HG03457 (cell line): ENCODE results near the gene PDHB.

Source experiments
- ATAC-seq: cut with Tn5 transposase; IDR thresholded peaks from one replicate; pipeline ENCODE4 v1.9.1; 2021; ENCODE audit warnings: moderate number of reproducible peaks; ENCODE audit not compliant: unreplicated experiment

PDHB gene

DNA sequence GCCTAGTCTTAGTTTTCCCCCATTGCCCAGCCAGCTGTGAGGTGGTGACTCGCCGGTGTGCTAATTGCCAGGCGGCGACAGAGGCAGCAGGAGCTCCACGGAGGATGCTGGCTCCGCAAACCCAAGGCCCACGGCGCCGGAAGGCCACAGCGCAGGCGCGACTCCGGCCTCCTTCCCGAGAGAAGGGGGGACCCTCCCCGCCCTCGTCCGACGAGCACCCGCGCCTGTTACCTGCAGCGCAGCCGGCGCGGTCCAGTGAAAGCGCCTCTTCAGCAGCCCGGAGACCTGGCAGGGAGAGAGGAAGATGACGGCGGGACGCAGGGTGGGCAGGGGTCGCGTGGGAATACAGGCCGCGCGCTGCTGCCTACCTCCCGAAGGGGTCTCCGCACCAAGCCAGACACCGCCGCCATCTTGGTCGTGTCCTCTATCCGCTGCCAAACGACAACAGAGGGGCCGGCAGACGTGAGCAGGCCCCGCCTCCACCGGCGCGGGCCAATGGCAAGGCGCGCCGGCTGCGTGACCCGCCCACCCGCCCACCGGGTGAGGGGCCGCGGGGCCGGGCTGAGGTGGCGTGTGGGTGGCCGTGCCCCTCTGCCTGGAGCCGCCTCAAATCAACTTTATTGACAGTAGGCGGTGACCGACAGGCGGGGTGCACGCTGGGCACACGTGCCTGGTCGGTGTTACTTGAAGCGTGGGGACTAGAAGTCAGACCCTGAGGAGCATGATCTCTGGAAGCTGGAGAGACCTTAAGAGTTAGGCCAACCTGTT is at the start of gene PDHB:
Gene PDHB, minus strand, starts transcription at position 433 of the 768 bp plus-strand sequence. Its CDS starts 23 bp downstream, at position 410.
- peak; percentile 90 for ATAC-seq

DNA sequence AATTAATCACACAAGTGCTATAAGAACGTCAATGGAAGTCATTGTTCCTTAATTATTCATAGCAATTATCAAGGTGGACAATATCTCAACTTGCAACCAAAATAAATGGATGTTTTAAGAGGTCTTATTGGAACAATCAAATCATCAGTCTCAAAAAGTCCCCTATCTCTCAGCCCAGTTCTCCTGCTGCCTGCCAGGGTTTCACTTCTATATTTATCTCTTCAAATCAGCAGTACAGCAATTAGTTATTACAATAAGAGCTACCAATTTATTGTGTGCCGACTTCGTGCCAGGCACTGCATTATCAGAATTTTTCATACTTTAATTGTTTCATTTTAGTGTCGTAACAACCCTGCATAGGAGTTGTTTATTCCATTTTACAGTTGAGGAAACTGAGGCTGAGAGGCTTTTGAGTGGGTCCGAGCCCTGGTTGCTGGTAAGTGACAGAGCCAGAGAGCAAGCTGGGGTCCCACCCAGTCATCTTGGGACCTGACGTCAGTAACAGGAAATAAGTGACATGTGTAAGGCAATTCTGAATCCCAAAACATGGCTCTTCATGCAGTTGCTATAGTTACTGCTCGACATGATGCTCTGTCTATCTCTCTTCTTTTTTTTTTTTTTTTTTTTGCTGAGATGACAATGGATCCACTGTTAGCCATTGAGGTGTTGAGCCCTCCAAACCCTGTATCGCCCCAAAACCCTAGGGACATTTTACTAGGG is 49.4 kb upstream of the PDHB start:
- ATAC-seq, result no peak

DNA sequence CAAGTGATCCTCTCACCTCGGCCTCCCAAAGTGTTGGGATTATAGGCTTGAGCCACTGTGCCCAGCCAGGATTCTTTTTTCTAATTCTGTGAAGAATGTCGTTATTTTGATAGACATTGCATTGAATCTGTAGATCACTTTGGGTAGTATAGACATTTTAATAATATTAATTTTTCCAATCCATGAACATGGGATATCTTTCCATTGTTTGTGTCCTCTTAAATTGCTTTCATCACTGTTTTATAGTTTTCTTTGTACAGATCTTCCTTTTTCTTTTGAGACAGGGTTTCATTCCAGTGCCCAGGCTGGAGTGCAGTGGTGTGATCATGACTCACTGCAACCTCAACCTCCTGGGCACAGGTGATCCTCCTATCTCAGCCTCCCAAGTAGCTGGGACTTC is 46.7 kb upstream of the PDHB start:
- ATAC-seq, result no peak

DNA sequence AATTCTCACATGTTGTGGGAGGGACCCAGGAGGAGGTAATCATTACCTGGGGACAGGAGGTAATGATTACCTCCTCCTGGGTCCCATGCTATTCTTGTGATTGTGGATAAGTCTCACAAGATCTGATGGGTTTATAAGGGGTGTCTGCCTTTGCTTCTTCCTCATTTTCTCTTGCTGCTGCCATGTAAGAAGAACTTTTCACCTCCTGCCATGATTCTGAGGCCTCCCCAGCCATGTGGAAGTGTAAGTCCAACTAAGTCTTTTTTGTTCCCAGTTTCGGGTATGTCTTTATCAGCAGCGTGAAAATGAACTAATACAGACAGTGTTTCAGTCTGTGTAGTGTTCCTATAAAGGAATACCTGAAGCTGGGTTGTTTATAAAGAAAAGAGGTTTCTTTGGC is 45.1 kb upstream of the PDHB start:
- ATAC-seq, result no peak

DNA sequence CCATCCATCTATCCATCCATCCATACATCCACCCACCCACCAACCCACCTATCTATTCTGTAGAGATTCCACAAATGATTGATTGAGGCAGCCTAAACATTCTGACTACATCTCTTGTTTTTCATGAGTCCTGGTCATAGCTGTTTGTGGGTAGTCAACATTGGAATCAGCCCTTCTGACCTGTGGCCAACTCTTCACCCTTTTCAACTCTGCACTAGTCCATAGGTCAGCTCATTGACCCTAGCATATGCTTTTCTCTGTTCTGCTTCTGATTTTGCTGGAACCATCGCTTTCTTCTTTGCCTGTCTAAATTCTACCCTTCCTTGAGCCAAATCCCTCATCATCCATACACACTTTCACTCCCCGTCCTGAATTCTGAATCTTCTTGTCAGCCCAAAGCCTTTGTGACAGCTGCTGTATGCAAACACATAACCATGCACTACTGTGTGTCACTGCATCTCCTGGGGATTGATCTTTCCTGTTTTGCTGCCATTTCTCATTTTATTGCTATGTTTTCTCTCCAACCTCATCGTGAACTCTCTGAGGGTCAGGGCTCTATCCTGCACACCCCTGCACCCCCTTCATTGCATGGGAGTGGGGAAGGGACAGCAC is 41.4 kb upstream of the PDHB start:
- ATAC-seq, result no peak

DNA sequence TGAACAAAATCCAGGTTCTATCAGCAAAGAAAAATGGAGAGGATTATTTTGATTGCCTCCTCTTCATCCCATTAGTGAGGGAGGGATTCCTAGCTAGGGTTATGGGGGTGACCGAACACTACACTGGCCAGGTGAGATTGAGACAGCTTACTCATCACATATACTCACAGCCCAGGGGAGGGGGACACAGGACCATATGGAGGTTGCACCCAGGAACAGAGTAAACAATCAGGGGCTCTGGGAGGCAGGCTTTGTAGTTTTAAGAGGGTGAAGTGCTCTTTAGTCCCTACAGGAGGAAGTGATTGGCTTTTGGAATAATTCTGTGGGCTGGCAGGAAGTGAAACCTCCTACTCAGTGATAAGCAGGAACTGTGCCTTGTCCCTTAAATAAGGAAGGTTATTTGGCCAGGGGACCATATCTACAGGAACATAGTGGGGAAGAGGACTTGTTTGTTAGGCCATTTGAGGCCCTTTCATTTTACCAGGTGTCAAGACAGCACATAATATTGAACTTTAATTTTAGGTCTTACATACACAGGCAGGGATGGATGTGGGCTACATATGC is 40.8 kb upstream of the PDHB start:
- ATAC-seq, result no peak

DNA sequence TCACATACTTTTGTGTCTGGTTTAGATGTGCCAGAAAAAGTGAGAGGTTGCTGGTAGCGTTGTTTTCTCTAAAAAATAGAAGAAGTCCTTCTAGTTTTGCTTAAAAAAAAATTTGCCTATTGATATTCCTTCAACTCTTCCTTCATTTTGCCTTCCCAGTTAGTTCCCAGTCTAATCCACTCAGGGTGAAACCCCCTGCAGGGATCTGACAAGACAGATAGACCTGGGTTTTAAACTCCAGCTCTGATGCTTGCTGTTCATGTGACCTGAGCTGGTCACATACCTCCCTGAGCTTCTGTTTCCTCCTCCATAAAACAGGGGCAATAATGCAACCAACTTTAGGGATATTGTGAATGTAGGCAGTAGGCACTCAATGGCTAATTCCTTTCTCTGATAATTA is 39.6 kb upstream of the PDHB start:
- no peak for ATAC-seq

DNA sequence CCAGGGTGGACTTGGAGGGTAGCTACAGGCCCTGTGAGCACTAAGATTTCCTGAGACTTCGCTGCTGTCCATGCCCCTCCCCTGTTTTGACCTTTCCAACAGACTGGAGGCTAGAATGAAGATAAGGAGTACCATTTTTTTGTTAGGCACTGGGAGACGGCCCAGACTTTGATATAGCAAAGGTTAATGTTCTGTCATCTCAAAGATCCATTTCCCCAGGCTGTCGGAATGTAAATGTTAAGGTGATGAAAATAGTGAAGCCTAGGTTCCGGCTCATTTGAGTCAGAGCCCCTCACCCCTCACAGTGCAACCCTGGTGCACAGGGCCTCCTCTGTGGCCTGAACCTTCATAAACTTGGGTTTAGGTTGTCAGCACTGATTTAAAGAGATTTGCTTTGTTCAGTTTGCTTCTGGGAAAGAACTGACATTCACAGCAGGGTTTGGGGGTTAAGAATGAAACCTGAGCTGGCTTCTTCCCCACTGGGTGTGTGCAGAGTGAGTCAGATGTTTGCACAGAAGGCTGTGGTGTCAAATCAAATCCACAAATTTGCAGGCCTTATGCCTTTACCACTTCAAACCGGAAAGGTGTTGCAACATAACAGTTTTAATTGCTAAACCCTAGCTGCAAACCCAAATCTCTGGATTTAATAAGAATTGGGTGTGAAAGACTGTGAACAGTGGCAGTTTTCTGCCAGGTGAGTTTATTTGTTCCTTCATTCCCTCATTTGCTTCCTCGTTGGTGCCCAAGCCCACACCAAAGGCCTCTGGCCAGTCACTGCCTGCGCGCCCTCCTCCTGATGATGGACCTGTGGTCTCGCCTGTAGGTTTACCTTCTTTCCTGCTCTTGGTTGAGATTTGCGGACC is 37.6 kb upstream of the PDHB start:
- no peak for ATAC-seq

DNA sequence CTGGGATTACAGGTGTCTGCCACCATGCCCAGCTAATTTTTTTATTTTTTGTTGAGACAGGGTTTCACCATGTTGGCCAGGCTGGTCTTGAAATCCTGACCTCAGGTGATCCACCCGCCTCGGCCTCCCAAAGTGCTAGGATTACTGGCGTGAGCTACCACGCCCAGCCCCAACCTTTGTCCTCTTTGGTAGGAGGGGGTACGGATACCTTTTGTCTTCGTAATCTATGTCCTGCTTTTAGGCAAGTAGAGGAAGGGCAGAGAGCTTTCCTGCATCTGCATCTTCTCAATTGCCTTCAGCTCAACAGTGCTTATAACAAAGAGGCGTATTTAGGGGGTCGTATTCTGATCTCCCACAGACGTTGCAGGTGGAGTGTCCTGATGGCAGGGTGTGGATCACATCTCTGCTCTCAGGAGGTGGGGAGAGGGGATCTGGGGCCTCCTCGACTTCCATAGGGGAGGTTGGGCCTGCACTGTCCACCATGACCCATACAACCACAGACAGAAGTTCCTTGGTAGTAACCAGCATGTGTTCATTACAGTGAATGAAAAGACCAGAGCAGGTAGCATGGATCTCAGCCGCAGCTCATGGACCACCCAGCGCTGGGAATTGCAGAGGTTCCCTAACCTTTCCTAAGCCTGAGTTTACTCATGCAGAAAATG is 36.9 kb upstream of the PDHB start:
- ATAC-seq, result no peak

DNA sequence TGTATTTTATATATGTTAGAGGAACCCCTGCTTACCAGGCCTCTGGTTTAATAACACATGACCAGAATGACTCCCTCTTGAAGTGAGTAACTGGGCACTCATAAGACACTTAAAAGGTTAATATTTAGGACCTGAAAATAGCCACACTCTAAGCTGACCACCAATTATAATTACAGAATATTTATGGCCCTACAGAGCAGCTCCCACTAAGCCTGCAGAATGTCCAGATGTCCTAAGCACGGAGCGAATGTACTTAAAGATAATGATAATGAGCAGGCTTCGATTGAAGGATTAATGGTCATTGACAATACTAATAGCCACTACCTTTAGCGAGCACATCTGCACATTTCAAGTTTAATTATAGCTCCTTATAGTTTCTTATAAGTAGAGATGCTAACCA is 35.5 kb upstream of the PDHB start:
- ATAC-seq, result no peak

DNA sequence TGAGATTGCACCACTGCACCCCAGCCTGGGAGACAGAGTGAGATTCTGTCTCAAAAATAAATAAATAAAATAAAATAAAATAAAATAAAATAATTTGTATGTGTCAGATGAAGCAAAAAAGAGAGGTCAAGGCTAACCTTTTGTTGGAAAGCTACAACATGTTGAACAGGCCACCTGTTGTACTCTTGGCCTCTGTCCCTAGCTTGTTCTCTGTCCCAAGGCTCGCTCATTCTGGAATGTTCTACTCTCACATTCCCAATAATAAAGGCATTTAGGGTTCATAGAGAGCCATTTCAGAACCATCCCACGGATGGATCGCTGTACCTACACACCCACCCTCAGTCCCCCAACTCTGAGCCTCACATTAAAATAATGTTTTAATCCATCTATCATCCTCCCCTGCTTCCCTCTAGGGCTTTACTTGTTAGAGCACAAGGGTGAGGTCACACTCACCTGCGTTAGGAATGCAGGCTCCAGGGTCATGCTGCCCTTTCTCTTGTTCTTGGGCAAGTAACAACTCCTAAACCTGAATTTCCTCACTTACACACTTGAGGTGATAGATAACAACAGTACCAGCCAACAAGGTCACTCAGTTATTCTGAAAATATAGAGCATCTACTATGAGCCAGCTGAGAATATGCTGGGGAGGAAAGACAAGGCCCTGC is 33.4 kb upstream of the PDHB start:
- no peak for ATAC-seq

DNA sequence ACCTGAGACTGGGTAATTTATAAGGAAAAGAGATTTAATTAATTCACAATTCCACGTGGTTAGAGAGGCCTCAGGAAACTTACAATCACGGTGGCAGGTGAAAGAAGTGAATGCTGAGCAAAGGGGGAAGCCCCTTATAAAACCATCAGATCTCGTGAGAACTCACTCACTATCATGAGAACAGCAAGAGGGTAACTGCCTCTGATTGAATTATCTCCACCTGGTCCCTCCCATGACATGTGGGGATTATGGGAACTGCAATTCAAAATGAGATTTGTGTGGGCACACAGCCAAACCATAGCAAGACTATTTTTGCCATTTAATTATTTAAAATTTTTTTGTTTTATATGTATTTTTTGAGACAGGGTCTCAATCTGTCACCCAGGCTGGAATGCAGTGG is 31.2 kb upstream of the PDHB start:
- ATAC-seq, result no peak

DNA sequence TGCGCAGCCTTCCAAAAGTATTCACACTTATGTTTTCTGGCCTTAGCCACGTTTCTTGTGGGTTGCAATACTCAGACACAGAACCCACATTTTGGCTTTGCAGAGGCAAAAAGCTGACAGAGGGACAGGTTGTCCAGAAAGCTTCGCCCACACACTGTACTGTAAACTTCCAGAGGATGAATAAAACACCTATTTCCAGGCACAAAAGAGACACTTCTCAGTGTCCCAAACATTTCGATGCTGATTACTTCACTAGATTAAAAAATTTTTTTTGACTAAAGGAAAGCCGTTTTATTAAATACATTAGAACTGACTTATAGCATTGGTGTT is 30.3 kb upstream of the PDHB start:
- no peak for ATAC-seq

DNA sequence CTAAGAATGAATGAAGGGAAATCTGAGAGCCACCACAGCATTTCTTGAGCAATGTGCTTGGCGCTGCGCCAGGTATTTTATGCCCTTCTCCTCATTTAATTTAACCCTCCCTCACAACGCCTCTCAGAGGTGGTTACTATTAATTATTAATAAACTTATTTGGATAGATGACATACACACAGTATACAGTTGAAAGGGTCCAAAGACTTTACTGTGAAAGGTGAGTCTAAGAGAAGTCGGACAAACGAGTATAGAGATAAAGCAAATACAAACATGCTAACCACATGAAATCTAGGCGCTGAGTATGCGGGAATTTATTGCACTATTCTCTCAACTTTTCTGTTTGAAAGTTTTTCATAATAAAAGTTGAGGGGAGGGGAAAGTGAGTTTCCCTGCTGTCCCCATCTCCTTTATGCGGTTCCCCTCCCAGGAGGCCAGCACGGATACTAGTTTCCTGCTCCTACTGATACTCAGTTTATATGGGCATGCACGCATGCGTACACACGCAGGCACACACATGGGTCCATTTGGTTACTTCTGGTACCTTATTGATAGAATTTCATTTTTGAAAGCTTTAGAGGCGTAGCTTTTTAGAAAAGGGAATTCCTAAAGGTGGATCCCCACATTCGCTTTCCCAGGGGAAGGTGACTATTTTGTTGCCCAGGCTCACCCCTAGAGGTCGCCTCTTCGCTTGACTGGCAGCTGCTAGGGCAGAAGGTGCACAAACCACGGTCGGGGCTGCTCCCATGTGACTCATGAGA is 29.7 kb upstream of the PDHB start:
- ATAC-seq, result no peak

DNA sequence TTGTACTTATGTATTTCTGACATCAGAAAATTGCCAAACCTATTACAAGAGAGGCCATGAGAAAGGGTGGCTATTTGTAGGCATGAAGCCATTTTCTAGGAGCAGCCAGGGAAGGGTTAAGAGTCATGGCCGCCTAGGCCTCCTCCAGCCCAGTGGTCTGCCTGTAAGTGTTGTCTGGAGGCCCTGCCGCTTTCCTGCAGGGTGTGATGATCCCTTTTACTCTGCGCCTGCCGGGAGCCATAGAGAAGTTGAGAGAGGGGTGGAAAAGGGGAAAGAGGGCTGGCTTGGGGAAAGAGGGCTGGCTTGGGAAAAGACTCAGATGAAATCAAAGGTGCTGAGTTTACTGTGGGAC is 29.2 kb upstream of the PDHB start:
- ATAC-seq, result no peak

DNA sequence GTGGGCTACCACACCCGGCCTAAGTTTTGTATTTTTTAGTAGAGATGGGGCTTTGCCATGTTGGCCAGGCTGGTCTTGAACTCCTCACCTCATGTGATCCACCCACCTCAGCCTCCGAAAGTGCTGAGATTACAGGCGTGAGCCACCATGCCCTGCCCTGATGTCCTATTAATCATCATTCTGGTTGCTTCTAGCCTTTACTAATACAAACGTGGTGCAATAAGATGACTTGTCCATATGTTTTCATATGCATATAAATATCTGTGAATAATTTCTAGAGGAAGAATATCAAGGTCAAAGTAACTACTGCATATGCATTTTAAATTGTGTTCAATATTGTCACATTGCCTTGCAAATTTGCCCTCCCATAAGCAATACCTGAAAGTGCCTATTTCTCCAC is 25.5 kb upstream of the PDHB start:
- no peak for ATAC-seq

DNA sequence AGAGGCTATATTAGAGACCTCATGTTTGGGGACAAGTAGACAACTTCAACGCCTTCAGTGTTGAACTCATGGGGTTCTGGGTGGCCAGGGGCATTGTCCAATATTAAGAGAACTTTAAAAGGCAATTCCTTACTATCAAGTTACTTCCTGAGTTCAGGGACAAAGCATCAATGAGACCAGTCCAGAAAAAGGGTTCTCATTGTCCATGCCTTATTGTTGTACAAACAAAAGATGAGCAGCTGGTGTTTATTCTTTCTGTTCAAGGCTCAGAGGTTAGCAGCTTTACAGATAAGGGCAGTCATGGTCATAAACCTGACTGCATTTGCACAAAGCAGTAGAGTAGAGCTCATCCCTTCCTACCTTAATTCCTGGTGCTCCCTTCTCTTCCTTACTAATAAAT is 18.5 kb upstream of the PDHB start:
- ATAC-seq, result no peak

DNA sequence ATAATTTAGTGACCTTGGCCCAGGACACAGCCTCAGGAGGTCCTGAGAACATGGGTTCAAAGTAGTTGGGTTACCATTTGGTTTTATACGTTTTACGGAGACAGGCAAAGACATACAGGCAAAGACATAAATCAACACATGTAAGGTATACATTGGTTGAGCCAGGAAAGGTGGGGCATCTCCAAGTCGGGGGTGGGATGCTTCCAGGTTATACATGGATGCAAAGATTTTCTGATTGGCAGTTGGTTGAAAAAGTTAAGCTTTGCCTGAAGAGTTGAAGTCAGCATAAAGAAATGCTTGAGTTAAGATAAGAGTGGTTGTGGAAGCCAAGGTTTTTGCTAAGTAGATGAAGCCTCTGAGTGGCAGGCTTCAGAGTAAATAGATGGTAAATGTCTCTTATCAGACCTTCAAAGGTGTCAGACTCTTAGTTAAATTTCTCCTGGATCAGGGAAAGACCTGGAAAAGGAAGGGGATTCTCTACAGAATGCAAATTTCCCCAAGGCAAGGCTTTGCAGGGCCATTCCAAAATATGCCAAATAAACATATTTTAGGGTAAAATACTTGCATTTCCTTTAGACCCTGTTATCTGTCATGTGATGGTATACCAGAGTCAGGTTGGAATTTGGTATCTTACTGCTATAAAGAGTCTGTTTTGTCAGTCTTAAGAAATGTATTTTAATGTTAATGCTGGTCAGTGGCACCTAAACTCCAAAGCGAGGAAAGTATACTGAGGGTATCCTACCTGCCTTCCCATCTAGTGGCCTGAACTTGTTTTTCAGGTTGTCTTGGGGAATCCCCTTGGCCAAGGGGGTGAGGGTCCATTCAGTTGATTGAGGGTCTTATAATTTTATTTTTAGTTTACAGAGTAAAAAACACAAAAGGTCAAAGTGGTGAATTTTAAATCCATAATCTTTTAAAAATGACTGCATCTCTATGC is 8.2 kb upstream of the PDHB start:
- ATAC-seq, result no peak
